Measurements from ENCODE around the gene MRTFB.

- no peak for TF ChIP-seq CTCF (conservative IDR thresholded peaks at IDR 0.05)
- no peak for TF ChIP-seq EZH2 (IDR thresholded peaks at IDR 0.05; ENCODE audit: low read depth)
Measured at GRCh38 chr16:14307527-14308367, 236.6 kb downstream of the MRTFB start.

All from PC-9 (cell line).